HepG2 (cell line): Measurements from ENCODE around the gene DDC. TPM values are rescaled to one million over a fixed set of nuclear protein-coding genes. Genes with fewer than 3 reads are reported as not detected.

Experiments used
- BCL3 ChIP-seq: sonication (generic); formaldehyde crosslinking; IDR thresholded peaks from 2 replicates; pipeline ENCODE4 v1.5.1; 2020; ENCODE audit warnings: mild to moderate bottlenecking, missing genetic modification reagents, moderate library complexity
- CAMTA2 ChIP-seq: sonication (generic); formaldehyde crosslinking; IDR thresholded peaks from 2 replicates; pipeline ENCODE4 v1.4.0; 2020; ENCODE audit warnings: mild to moderate bottlenecking, missing genetic modification reagents, borderline replicate concordance
- CHCHD3 ChIP-seq: sonication (generic); formaldehyde crosslinking; IDR thresholded peaks from 2 replicates; pipeline ENCODE4 v1.8.0; 2022; ENCODE audit warnings: mild to moderate bottlenecking, missing genetic modification reagents, moderate library complexity
- ELF3 ChIP-seq: IDR thresholded peaks from 2 replicates; pipeline ENCODE4 v1.6.1; 2016; ENCODE audit warnings: missing genetic modification reagents, missing compliant biosample characterization
- GTF2F1 ChIP-seq: fragments of 150-350 bp; IDR thresholded peaks from 2 replicates; pipeline ENCODE4 v1.6.1; 2014; ENCODE audit warnings: low read length
- HHEX ChIP-seq: IDR thresholded peaks from 2 replicates; pipeline ENCODE4 v1.6.1; 2016; ENCODE audit warnings: control low read depth
- HIVEP1 ChIP-seq: sonication (generic); formaldehyde crosslinking; IDR thresholded peaks from 2 replicates; pipeline ENCODE4 v1.4.0; 2020; ENCODE audit warnings: mild to moderate bottlenecking, missing genetic modification reagents
- HNRNPLL ChIP-seq: fragments of 200-400 bp; formaldehyde crosslinking; IDR thresholded peaks from 2 replicates; pipeline ENCODE4 v1.6.1; 2017; ENCODE audit warnings: mild to moderate bottlenecking, low read depth, low read length; ENCODE audit not compliant: poor library complexity, severe bottlenecking
- POLR2AphosphoS2 ChIP-seq: IDR thresholded peaks from 2 replicates; pipeline ENCODE4 v1.6.1; 2011; ENCODE audit warnings: low read depth, low read length, improper control_type of control experiment
- PRMT3 ChIP-seq: sonication (generic); formaldehyde crosslinking; IDR thresholded peaks from 2 replicates; pipeline ENCODE4 v1.8.1; 2022; ENCODE audit warnings: low read depth, mild to moderate bottlenecking, moderate library complexity, missing genetic modification reagents, borderline replicate concordance
- RXRA ChIP-seq: sonication (generic); formaldehyde crosslinking; IDR thresholded peaks from 2 replicates; pipeline ENCODE4 v1.5.1; 2020; ENCODE audit warnings: missing genetic modification reagents
- SMAD9 ChIP-seq: sonication (generic); formaldehyde crosslinking; IDR thresholded peaks from 2 replicates; pipeline ENCODE4 v1.5.1; 2020; ENCODE audit warnings: mild to moderate bottlenecking, missing genetic modification reagents
- SP5 ChIP-seq: IDR thresholded peaks from 2 replicates; pipeline ENCODE4 v1.6.1; 2016; ENCODE audit warnings: low read depth, borderline replicate concordance
- TFAP4 ChIP-seq: sonication (generic); IDR thresholded peaks from 2 replicates; pipeline ENCODE4 v1.6.1; 2016; ENCODE audit warnings: low read depth, borderline replicate concordance
- ZBTB7A ChIP-seq: sonication (generic); formaldehyde crosslinking; IDR thresholded peaks from 2 replicates; pipeline ENCODE4 v1.8.0; 2022; ENCODE audit warnings: mild to moderate bottlenecking, missing genetic modification reagents
- ZNF460 ChIP-seq: sonication (generic); formaldehyde crosslinking; IDR thresholded peaks from 2 replicates; pipeline ENCODE4 v1.5.1; 2020; ENCODE audit warnings: missing genetic modification reagents, mild to moderate bottlenecking, borderline replicate concordance
- ZNF510 ChIP-seq: sonication (generic); formaldehyde crosslinking; IDR thresholded peaks from 2 replicates; pipeline ENCODE4 v1.4.0; 2020; ENCODE audit warnings: low read depth, mild to moderate bottlenecking, missing genetic modification reagents
- ZNF550 ChIP-seq: sonication (generic); formaldehyde crosslinking; IDR thresholded peaks from 2 replicates; pipeline ENCODE4 v1.4.0; 2020; ENCODE audit warnings: mild to moderate bottlenecking, missing genetic modification reagents, borderline replicate concordance
- ZNF597 ChIP-seq: sonication (generic); formaldehyde crosslinking; IDR thresholded peaks from 2 replicates; pipeline ENCODE4 v1.5.0; 2020; ENCODE audit warnings: missing genetic modification reagents
- ZNF646 ChIP-seq: sonication (generic); formaldehyde crosslinking; IDR thresholded peaks from 2 replicates; pipeline ENCODE4 v1.9.0; 2021; ENCODE audit warnings: mild to moderate bottlenecking, missing genetic modification reagents
- polyA plus RNA-seq, 8 experiments: library from polyadenylated mRNA; depleted of rRNA in 3 of 8; stranded (reverse) in 7 of 8; unstranded in 1 of 8; fragments of >200 nt; fragmentation: Illumina TruSeq in 4 of 8; extraction: Trizol in 4 of 8; gene quantifications; 2 replicates each; pipeline versions ENCODE4 v1.2.1 to v1.2.3, GENCODE V29; 2011 to 2016; ENCODE audit warnings: low read depth in 4 of 8, missing spikeins in 1 of 8, mixed read lengths in 1 of 8; ENCODE audit not compliant: insufficient read depth in 1 of 8
- total RNA-seq, 5 experiments: library from RNA; depleted of rRNA; stranded (reverse); fragments of >200 nt; fragmentation: Illumina TruSeq; extraction: Trizol; gene quantifications; 2 replicates each; pipeline ENCODE4 v1.2.3, GENCODE V29; 2016; ENCODE audit warnings: low read depth in 1 of 5

The DDC gene
- total and polyA plus RNA-seq, 2 of the 13 experiments (the other 11 are each of a cell fraction or from before 2014, with no cell fraction given), result 11.7 to 93.3 TPM

- TF ChIP-seq BCL3 (CRISPR knock-in tag), result peak; percentile 68; the same call in 1 of the 2 replicates
- no peak for TF ChIP-seq HNRNPLL
- no peak for TF ChIP-seq CHCHD3 (CRISPR knock-in tag)
- no peak for TF ChIP-seq RXRA
- no peak for TF ChIP-seq ZNF550 (CRISPR knock-in tag)
- no peak for TF ChIP-seq HIVEP1 (CRISPR knock-in tag)
- peak; percentile 92 for TF ChIP-seq ZNF646 (CRISPR knock-in tag)
- no peak for TF ChIP-seq POLR2AphosphoS2
- TF ChIP-seq SP5 (CRISPR knock-in tag), result no peak
- no peak for TF ChIP-seq GTF2F1
- TF ChIP-seq ZNF510 (CRISPR knock-in tag), result no peak
- TF ChIP-seq SMAD9 (CRISPR knock-in tag), result no peak
- no peak for TF ChIP-seq PRMT3
- 0 out of 2 replicates have a peak, but pooled peaks have one; percentile 26 for TF ChIP-seq ELF3
- no peak for TF ChIP-seq ZNF597 (CRISPR knock-in tag)
- peak; percentile 71; the same call in 1 of the 2 replicates for TF ChIP-seq TFAP4
- peak; percentile 77; the same call in 1 of the 2 replicates for TF ChIP-seq ZBTB7A (CRISPR knock-in tag)
- no peak for TF ChIP-seq ZNF460 (CRISPR knock-in tag)
- no peak for TF ChIP-seq CAMTA2 (CRISPR knock-in tag)
- no peak for TF ChIP-seq HHEX (CRISPR knock-in tag)
Measured at GRCh38 chr7:50591480-50592438, 26.6 kb upstream of the DDC start (continued).
